Measurements from ENCODE around the gene TAF11.
"Not testable (repeated sequence)": the region's sequence is repeated elsewhere in the genome, so short reads cannot be mapped to it uniquely, and the experiment has no call there.

TAF11 gene

DNA sequence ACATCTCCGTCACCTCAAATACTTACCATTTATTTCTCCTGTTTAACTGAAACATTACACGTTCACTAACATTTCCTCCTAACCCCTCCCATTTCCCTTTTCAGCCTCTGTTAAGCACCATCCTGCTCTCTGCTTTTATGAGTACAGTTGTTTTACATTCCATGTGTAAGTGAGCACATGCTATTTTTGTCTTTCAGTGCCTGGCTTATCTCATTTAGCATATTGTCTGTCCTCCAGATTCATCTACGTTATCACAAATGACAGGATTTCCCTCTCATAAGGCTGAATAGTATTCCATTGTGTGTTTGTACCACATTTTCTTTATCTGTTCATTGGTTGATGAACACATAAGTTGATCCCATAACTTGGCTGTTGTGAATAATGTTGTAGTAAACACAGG is 22.7 kb downstream of the TAF11 start:
- no peak for DNase-seq (ENCODE audit: low read depth)

GRCh38 chr6:34864007-34864406 is 23.8 kb downstream of the TAF11 start:
- no peak for DNase-seq (ENCODE audit: low read depth)

GRCh38 chr6:34860776-34861175 is 27.1 kb downstream of the TAF11 start:
- DNase-seq (ENCODE audit: low read depth): no peak

DNA sequence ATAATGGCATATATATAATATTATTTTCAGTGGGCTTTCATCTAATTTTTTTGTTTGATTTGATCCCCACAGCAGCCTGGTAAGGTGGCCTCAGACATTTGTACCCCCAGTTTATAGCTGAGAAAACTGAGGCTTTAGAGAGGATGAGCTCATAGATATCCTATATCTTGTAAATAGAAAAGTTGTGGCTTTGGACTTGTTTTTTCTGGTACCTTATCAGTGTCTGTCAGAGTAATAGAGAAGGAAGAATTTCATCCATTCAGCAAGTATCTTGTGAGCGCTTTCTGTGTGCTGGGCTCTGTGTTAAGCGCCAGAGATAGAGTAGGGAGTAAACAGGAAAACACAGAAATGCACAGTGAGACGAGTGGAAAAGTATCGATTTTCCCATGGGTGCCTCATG is 27.9 kb downstream of the TAF11 start:
- DNase-seq (ENCODE audit: low read depth): no peak

DNA sequence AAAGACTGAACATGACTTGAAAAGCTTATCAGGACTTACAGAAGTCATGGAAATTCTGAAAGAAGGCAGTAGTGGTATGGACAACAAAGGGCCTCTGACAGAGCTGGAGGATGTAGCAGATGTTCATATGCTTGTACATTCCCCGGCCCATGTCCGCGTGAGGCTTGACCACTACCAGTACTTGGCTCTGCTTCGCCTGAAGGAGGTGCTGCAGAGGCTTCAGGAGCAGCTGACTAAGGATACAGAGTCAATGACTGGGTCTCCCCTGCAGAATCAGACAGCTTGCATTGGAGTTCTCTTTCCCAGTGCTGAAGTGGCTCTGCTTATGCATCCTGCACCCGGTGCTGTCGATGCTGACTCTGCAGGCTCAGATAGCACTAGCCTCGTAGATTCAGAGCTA is 29.2 kb downstream of the TAF11 start:
- DNase-seq (ENCODE audit: low read depth): no peak

DNA sequence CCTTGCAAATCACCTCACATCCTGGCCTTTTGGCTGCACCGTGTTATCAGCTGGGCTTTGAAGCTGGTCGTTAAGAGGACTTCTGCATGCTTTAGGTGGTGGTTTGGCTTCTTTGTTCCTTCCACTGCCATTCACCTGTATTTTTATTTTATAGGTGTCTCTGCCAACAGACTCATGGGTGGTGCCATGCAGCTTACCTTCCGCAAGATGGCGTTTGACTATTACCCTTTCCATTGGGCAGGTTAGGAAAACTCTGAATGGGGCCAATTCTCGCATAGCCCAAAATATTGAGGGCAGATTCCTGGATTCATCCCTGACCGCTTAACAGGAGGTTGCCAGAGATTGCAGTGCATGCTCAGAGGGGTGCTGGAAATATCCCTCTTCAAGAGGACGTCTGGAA is 32.4 kb downstream of the TAF11 start:
- no peak for DNase-seq (ENCODE audit: low read depth)

GRCh38 chr6:34852406-34853085 is 35.3 kb downstream of the TAF11 start:
- no peak for DNase-seq (ENCODE audit: low read depth)

DNA sequence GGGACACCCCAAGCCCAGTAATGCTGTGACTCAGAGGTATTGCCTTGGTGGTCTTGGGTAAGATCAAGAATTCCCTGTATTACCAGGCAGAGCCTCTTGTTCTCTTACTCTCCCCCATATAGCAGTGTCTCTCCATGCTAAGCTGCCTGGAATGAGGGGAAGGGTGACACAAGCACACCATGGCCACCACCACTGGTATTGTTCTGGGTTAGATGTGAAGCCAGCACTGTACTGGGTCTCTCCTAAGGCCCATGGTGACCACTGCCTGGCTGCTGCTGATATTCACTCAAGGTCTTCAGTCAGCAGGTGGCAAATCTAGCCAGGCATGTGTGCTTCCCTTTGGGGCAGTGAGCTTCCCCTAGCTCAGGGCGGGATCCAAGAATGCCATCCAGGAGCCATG is 36.5 kb downstream of the TAF11 start:
- DNase-seq (ENCODE audit: low read depth): no peak

- DNase-seq (ENCODE audit: low read depth): not testable (repeated sequence)
Observed at GRCh38 chr6:34849066-34849465, 38.8 kb downstream of the TAF11 start.

GRCh38 chr6:34839666-34840352 is 48.0 kb downstream of the TAF11 start:
- DNase-seq (ENCODE audit: low read depth): no peak

GRCh38 chr6:34837528-34837927 is 50.3 kb downstream of the TAF11 start:
- DNase-seq (ENCODE audit: low read depth): no peak

DNA sequence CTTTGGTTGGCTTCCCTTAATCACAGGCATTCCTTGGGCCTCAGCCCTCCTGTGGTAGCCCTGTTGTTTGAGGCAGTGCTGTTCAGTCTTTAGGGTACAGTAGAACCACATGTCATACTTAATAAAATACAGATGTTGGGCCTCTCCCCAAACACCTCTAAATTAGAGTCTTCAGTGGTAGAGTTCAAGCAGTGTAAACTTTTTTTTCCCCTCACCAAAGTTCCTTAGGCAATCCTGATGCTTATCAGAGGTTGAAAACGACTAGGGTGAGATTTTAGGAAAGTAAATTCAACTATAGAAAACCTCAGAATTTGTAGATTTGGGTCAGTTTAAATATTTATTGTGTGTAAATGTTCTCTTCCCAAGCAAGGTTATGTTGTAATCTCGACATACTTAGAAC is 51.4 kb downstream of the TAF11 start:
- no peak for DNase-seq (ENCODE audit: low read depth)

DNA sequence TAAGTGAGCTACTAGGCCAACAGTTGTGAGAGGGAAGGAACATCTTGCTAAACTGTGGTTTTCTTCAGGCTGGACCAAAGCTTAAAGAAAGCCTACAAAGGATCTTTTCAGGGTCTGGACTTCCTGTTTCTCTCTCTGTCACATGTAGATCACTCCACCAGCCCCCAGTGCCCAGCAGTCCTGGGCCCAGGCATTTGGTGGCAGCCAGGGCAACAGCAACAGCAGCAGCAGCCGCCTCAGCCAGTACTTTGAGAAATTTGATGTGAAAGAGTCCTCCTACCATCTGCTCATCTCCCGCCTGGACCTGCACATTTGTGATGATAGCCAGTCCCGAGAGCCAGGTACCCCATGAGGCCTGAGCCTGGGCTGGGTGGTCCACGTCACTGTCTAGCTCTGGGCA is 51.8 kb downstream of the TAF11 start:
- DNase-seq (ENCODE audit: low read depth): no peak

GRCh38 chr6:34834789-34835518 is 52.9 kb downstream of the TAF11 start:
- no peak for DNase-seq (ENCODE audit: low read depth)

DNA sequence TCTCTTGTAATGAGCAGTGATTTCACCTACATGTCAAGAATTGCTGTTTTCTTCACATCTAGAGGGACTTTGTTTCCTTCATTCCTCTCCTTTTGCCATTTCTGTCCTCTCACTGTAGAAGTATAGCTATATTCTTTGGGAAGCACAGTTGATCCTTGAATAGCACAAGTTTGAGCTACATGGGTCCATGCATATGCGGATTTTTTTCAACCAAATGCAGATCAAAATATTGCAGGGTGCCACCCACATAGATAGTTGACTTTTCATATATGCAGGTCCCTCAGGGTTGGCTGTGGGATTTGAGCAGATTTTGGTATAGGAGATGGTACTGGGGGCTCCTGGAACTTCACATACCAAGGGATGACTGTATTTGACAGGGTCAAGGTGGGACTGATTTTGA is 54.9 kb downstream of the TAF11 start:
- DNase-seq (ENCODE audit: low read depth): no peak

- no peak for DNase-seq (ENCODE audit: low read depth)
Observed at GRCh38 chr6:34829137-34829536, 58.7 kb downstream of the TAF11 start.
